CD4-positive, alpha-beta memory T cell (primary cell): Measurements from ENCODE around the gene CUTA. TPM values are rescaled to one million over a fixed set of nuclear protein-coding genes. Genes with fewer than 3 reads are reported as not detected.

Experiments used
- CTCF ChIA-PET: fragments of 350-600 bp; sonication (Branson Sonifier 250); formaldehyde crosslinking; loops from one replicate; lab custom pipeline; 2021; ENCODE audit warnings: inconsistent platforms; ENCODE audit not compliant: partially characterized antibody; lab: Charles Lee
- POLR2A ChIA-PET: fragments of 350-600 bp; sonication (Branson Sonifier 250); formaldehyde crosslinking; loops from one replicate; lab custom pipeline; 2021; ENCODE audit not compliant: partially characterized antibody; lab: Charles Lee
- DNase-seq, 5 donors: peaks; one replicate each; pipeline versions ENCODE4 v3.0.0 to v3.0.0-alpha.2; 2020 to 2022; ENCODE audit warnings: mixed read lengths in 1 of 5
- H3K27ac ChIP-seq: one replicate; pipeline ENCODE4 v1.7.0; 2013; ENCODE audit warnings: low read depth, low read length
- H3K27me3 ChIP-seq: 2 replicates; pipeline ENCODE4 v1.7.0; 2013; ENCODE audit warnings: mild to moderate bottlenecking, low read length, moderate library complexity; ENCODE audit not compliant: insufficient read depth
- H3K36me3 ChIP-seq: 2 replicates; pipeline ENCODE4 v1.7.0; 2013; ENCODE audit warnings: mild to moderate bottlenecking, low read length, moderate library complexity; ENCODE audit not compliant: insufficient read depth
- H3K4me1 ChIP-seq: 2 replicates; pipeline ENCODE4 v1.7.0; 2013; ENCODE audit warnings: mild to moderate bottlenecking, low read length, moderate library complexity; ENCODE audit not compliant: insufficient read depth
- H3K4me3 ChIP-seq, 2 donors: one replicate each; pipeline ENCODE4 v1.7.0; 2013; ENCODE audit warnings: low read length in 2 of 2, mild to moderate bottlenecking in 1 of 2
- H3K9me3 ChIP-seq, 2 donors: one replicate each; pipeline ENCODE4 v1.7.0; 2013; ENCODE audit warnings: low read length in 2 of 2, control low read depth in 1 of 2; ENCODE audit not compliant: control insufficient read depth in 1 of 2
- H3K27ac Mint-ChIP-seq, 7 donors: one replicate each; pipeline ENCODE4 v1.8.0; 2020 to 2021; ENCODE audit warnings: mixed read lengths in 7 of 7, mild to moderate bottlenecking in 6 of 7, inconsistent platforms in 3 of 7, moderate library complexity in 3 of 7
- H3K27me3 Mint-ChIP-seq, 2 donors: one replicate each; pipeline ENCODE4 v1.8.0; 2020 to 2021; ENCODE audit warnings: mixed read lengths in 2 of 2
- H3K36me3 Mint-ChIP-seq, 2 donors: one replicate each; pipeline ENCODE4 v1.8.0; 2020 to 2021; ENCODE audit warnings: mixed read lengths in 2 of 2, inconsistent platforms in 1 of 2, mild to moderate bottlenecking in 1 of 2
- H3K4me1 Mint-ChIP-seq, 4 donors: one replicate each; pipeline ENCODE4 v1.8.0; 2020 to 2021; ENCODE audit warnings: mixed read lengths in 4 of 4, mild to moderate bottlenecking in 1 of 4
- H3K4me3 Mint-ChIP-seq, 8 donors: one replicate each; pipeline ENCODE4 v1.8.0; 2020 to 2021; ENCODE audit warnings: mixed read lengths in 8 of 8, mild to moderate bottlenecking in 7 of 8, moderate library complexity in 6 of 8, inconsistent platforms in 3 of 8
- H3K9me3 Mint-ChIP-seq, 8 donors: one replicate each; pipeline ENCODE4 v1.8.0; 2020 to 2021; ENCODE audit warnings: mixed read lengths in 8 of 8, mild to moderate bottlenecking in 5 of 8, inconsistent platforms in 3 of 8, moderate library complexity in 1 of 8
- intact Hi-C: fragments of 100-400 bp; cut with micrococcal nuclease; formaldehyde crosslinking; loops from one replicate; pipeline ENCODE4 v1.15.1; 2023
- polyA plus RNA-seq, 2 donors: library from polyadenylated mRNA; unstranded; fragments of 300-500 nt; fragmentation: Illumina TruSeq; gene quantifications; one replicate each; pipeline ENCODE4 v1.2.3, GENCODE V29; 2021
- total RNA-seq, 2 experiments: library from RNA; stranded (reverse); gene quantifications; one replicate each; pipeline ENCODE4 v1.2.3, GENCODE V29; 2021

Gene CUTA
- total and polyA plus RNA-seq, 4 experiments from 2014 or later: 210 to 407 (median 294) TPM

- H3K27ac Mint-ChIP-seq: peak overlapping the region; percentile 70 to 89 (median 83)
- DNase-seq: no peak
- H3K27me3 Mint-ChIP-seq: no peaks in the 10 kb centered on the region
- H3K4me3 Mint-ChIP-seq: peak overlapping the region in 6 of 8 donors; percentile 11 to 75 (median 52)
- no peaks in the 10 kb centered on the region for H3K27me3 ChIP-seq
- ChIA-PET CTCF (no interaction called here), POLR2A (interaction anchor here (1.6 to 4.7 kb wide), 2 partner anchors 15 to 21 kb away, joined by 4 to 65 read pairs; partner anchors contain the start of genes CUTA and ZBTB9)
- H3K9me3 ChIP-seq: no peaks in the 10 kb centered on the region
- H3K4me3 ChIP-seq: no peak overlapping the region
- peaks cover 41 to 52% (median 47%) of the 10 kb centered on the region in 4 donors for H3K4me1 Mint-ChIP-seq
- peaks cover 26% of the 10 kb centered on the region for H3K36me3 ChIP-seq
- no peaks in the 10 kb centered on the region for H3K9me3 Mint-ChIP-seq
- H3K4me1 ChIP-seq: peaks cover 42% of the 10 kb centered on the region
- intact Hi-C loops: no loop called here
- H3K27ac ChIP-seq: no peak overlapping the region
- peaks cover 23 to 43% of the 10 kb centered on the region in 2 donors for H3K36me3 Mint-ChIP-seq
Observed at GRCh38 chr6:33433001-33433543, 15.2 kb upstream of the CUTA start.

- POLR2A ChIA-PET: interaction anchor here (1.6 to 4.7 kb wide), 3 partner anchors 14 to 88 kb away, joined by 4 to 65 read pairs (median 28); partner anchors contain the start of genes CUTA and ZBTB9
- Histone ChIP-seq H3K4me1 (peaks cover 42% of the 10 kb centered on the region), H3K36me3 (peaks cover 24% of the 10 kb centered on the region), H3K9me3 (no peaks in the 10 kb centered on the region), H3K27me3 (no peaks in the 10 kb centered on the region), H3K4me3 (no peak overlapping the region), H3K27ac (no peak overlapping the region)
- Mint-ChIP-seq H3K4me1 (peaks cover 41 to 53% (median 48%) of the 10 kb centered on the region in 4 donors), H3K36me3 (peaks cover 21 to 41% of the 10 kb centered on the region in 2 donors), H3K27ac (peak overlapping the region; percentile 57 to 93 (median 83)), H3K27me3 (no peaks in the 10 kb centered on the region), H3K9me3 (no peaks in the 10 kb centered on the region), H3K4me3 (peak overlapping the region in 7 of 8 donors; percentile 20 to 75 (median 48))
- CTCF ChIA-PET: no interaction called here
- intact Hi-C loops: no loop called here
- no peak for DNase-seq
Observed at GRCh38 chr6:33432546-33432945, 14.6 kb upstream of the CUTA start.

- ChIA-PET CTCF (no interaction called here), POLR2A (interaction anchor here (1.3 to 4.7 kb wide), 7 partner anchors 9 to 224 kb away, joined by 4 to 65 read pairs (median 6); partner anchors contain the start of genes BAK1, CUTA, RING1 and ZBTB9)
- Histone ChIP-seq H3K27ac (peak overlapping the region; percentile 76), H3K4me1 (peaks cover 47% of the 10 kb centered on the region), H3K27me3 (no peaks in the 10 kb centered on the region), H3K36me3 (peaks cover 18% of the 10 kb centered on the region), H3K4me3 (no peak overlapping the region), H3K9me3 (no peaks in the 10 kb centered on the region)
- H3K27ac Mint-ChIP-seq: peak overlapping the region in 6 of 7 donors; percentile 46 to 93 (median 76)
- H3K4me3 Mint-ChIP-seq: peak overlapping the region in 5 of 8 donors; percentile 17 to 68 (median 37)
- no peak for DNase-seq
- H3K9me3 Mint-ChIP-seq: peaks cover 0 to 2% (median 0%) of the 10 kb centered on the region in 8 donors
- peaks cover 45 to 58% (median 53%) of the 10 kb centered on the region in 4 donors for H3K4me1 Mint-ChIP-seq
- H3K36me3 Mint-ChIP-seq: peaks cover 18 to 39% of the 10 kb centered on the region in 2 donors
- intact Hi-C loops: loop anchor here (1.0 kb wide), 1 partner anchor 22 kb away; the partner anchor contains the start of gene ZBTB9
- no peaks in the 10 kb centered on the region for H3K27me3 Mint-ChIP-seq
Observed at GRCh38 chr6:33431880-33432541, 14.1 kb upstream of the CUTA start.

GRCh38 chr6:33430991-33431879 is 13.3 kb upstream of the CUTA start:
- Histone ChIP-seq H3K4me3 (peak overlapping the region; percentile 11 to 54), H3K27ac (peak overlapping the region; percentile 76), H3K4me1 (peaks cover 53% of the 10 kb centered on the region), H3K27me3 (no peaks in the 10 kb centered on the region), H3K9me3 (no peaks in the 10 kb centered on the region), H3K36me3 (peaks cover 11% of the 10 kb centered on the region)
- Mint-ChIP-seq H3K4me1 (peaks cover 48 to 66% (median 60%) of the 10 kb centered on the region in 4 donors), H3K9me3 (peaks cover 0 to 2% (median 0%) of the 10 kb centered on the region in 8 donors), H3K36me3 (peaks cover 11 to 32% of the 10 kb centered on the region in 2 donors), H3K27ac (peak overlapping the region; percentile 94 to 99 (median 98)), H3K27me3 (no peaks in the 10 kb centered on the region), H3K4me3 (peak overlapping the region; percentile 71 to 94 (median 90))
- intact Hi-C loops: loop anchor here (1.0 kb wide), 1 partner anchor 23 kb away; the partner anchor contains the start of gene ZBTB9
- ChIA-PET POLR2A (interaction anchor here (0.6 to 4.7 kb wide), 24 partner anchors 8 to 459 kb away, joined by 3 to 77 read pairs (median 11); partner anchors contain the start of genes B3GALT4, BAK1, CUTA and KIFC1), CTCF (interaction anchor here (0.7 to 1.8 kb wide), 9 partner anchors 9 to 154 kb away, joined by 3 to 9 read pairs (median 3); partner anchors contain the start of genes B3GALT4, BAK1 and CUTA)
- DNase-seq: peak; percentile 82 to 91 (median 84)

GRCh38 chr6:33430334-33430733 is 12.4 kb upstream of the CUTA start:
- H3K4me1 ChIP-seq: peaks cover 53% of the 10 kb centered on the region
- Mint-ChIP-seq H3K27me3 (no peaks in the 10 kb centered on the region), H3K36me3 (peaks cover 2 to 24% of the 10 kb centered on the region in 2 donors), H3K27ac (peak overlapping the region; percentile 94 to 99 (median 98)), H3K4me3 (peak overlapping the region; percentile 84 to 94 (median 91)), H3K9me3 (peaks cover 0 to 2% (median 0%) of the 10 kb centered on the region in 8 donors), H3K4me1 (peaks cover 51 to 75% (median 64%) of the 10 kb centered on the region in 4 donors)
- ChIA-PET CTCF (interaction anchor here (0.7 to 1.8 kb wide), 11 partner anchors 8 to 153 kb away, joined by 3 to 9 read pairs (median 3); partner anchors contain the start of genes B3GALT4, BAK1 and CUTA), POLR2A (interaction anchor here (0.6 to 4.7 kb wide), 24 partner anchors 10 to 458 kb away, joined by 3 to 77 read pairs (median 11); partner anchors contain the start of genes B3GALT4, BAK1, CUTA and ITPR3)
- H3K4me3 ChIP-seq: peak overlapping the region; percentile 11 to 54
- H3K27me3 ChIP-seq: no peaks in the 10 kb centered on the region
- no peaks in the 10 kb centered on the region for H3K9me3 ChIP-seq
- H3K36me3 ChIP-seq: peaks cover 3% of the 10 kb centered on the region
- peak in 3 of 5 donors; percentile 36 to 43 (median 42) for DNase-seq
- peak overlapping the region; percentile 76 for H3K27ac ChIP-seq
- intact Hi-C loops: no loop called here

DNA sequence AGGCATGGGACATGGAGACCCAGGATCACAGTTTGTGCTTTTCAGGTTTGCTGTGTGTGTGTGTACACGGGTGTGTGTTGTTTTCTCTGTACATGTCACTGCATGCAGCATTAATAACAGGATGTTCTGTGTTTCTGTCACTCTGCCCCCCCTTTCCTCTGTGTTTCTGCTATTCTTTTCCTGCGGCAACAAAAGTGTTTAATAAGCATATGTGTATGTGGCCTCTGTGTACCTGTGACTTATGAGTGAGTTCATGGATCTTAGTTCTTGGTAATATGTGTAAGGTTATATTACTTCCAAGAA is 11.8 kb upstream of the CUTA start:
- peak; percentile 47 to 63 (median 59) for DNase-seq
- ChIA-PET CTCF (interaction anchor here (1.3 to 1.8 kb wide), 6 partner anchors 11 to 152 kb away, joined by 3 to 8 read pairs (median 6); partner anchors contain the start of genes B3GALT4, BAK1, CUTA and SYNGAP1), POLR2A (interaction anchor here (0.9 to 4.7 kb wide), 17 partner anchors 12 to 458 kb away, joined by 3 to 77 read pairs (median 16); partner anchors contain the start of genes B3GALT4, BAK1, CUTA and ITPR3)
- H3K9me3 ChIP-seq: no peaks in the 10 kb centered on the region
- peak overlapping the region; percentile 84 to 94 (median 91) for H3K4me3 Mint-ChIP-seq
- peaks cover 0 to 2% (median 0%) of the 10 kb centered on the region in 8 donors for H3K9me3 Mint-ChIP-seq
- intact Hi-C loops: loop anchor here (2.0 kb wide), 1 partner anchor 141 kb away; no protein-coding TSS in a partner anchor
- peaks cover 60% of the 10 kb centered on the region for H3K4me1 ChIP-seq
- no peaks in the 10 kb centered on the region for H3K27me3 ChIP-seq
- H3K27ac Mint-ChIP-seq: peak overlapping the region; percentile 94 to 99 (median 98)
- H3K27me3 Mint-ChIP-seq: no peaks in the 10 kb centered on the region
- peaks cover 0 to 21% of the 10 kb centered on the region in 2 donors for H3K36me3 Mint-ChIP-seq
- peak overlapping the region; percentile 76 for H3K27ac ChIP-seq
- H3K4me1 Mint-ChIP-seq: peaks cover 57 to 81% (median 70%) of the 10 kb centered on the region in 4 donors
- peak overlapping the region; percentile 11 to 54 for H3K4me3 ChIP-seq
- no peaks in the 10 kb centered on the region for H3K36me3 ChIP-seq
